Measurements from ENCODE around the gene PPM1H. TPM values are rescaled to one million over a fixed set of nuclear protein-coding genes. Genes with fewer than 3 reads are reported as not detected.

PPM1H gene
- total RNA-seq, 3 donors from 2014 or later = 4.9 to 6.1 (median 5.8) TPM

DNA sequence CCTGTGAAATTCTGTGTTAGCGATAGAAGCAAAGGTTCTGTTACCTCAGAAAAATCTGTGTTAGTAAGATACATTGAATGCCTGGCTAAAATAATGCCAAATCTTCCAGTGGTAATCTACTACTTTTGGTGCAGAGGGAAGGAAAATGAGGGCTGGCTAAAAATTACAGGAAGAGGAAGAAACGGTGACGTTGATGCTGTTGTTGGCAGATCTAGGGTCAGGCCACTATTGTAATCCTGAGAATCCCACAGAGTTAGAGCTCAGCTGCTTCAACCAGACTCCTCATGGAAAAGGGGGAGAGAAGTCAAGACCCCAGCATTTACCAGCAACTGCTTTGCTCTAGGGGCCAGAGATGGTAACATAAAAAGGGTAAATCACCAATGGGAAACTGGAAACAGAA is 145.1 kb downstream of the PPM1H start:
- Histone ChIP-seq H3K4me3 (no peak overlapping the region), H3K4me1 (ENCODE audit: low read depth) (no peaks in the 10 kb centered on the region), H3K36me3 (ENCODE audit: low read depth) (no peaks in the 10 kb centered on the region), H3K9me3 (no peaks in the 10 kb centered on the region)
- intact Hi-C loops (cut with DNase I, micrococcal nuclease) = loop anchor here (10.0 kb wide), 3 partner anchors 205 to 355 kb away; no protein-coding TSS in a partner anchor
- no peak for TF ChIP-seq CTCF (IDR thresholded peaks at IDR 0.05)
- DNase-seq (no peak), ATAC-seq (no peak)

DNA sequence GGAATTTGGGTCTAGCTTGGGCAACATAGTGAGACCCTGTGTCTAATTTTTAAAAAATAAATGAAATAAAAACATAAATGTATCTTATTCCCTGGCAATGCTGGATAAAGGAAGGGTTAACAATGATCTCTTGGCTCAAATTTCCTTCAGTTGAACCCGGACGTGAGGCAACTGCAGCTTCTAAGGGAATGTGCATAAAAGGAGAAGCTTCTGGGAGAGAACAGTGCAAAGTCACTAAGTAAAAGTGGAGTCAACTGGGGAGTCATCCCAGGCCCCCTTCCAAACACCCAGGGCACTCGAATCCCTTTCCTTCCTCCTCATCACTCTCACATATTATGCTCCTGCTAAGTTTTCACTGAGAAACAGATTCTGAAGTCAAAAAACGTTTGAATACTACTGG is 147.3 kb downstream of the PPM1H start:
- no peak overlapping the region for H3K4me3 ChIP-seq
- DNase-seq (no peak), ATAC-seq (no peak)
- H3K9me3 ChIP-seq = no peaks in the 10 kb centered on the region
- TF ChIP-seq CTCF (IDR thresholded peaks at IDR 0.05) = no peak
- intact Hi-C loops (cut with DNase I, micrococcal nuclease) = no loop called here
- no peaks in the 10 kb centered on the region for H3K36me3 ChIP-seq (ENCODE audit: low read depth)
- H3K4me1 ChIP-seq (ENCODE audit: low read depth) = no peaks in the 10 kb centered on the region

- H3K4me3 ChIP-seq = no peak overlapping the region
- no peaks in the 10 kb centered on the region for H3K9me3 ChIP-seq
- no peak for TF ChIP-seq CTCF (IDR thresholded peaks at IDR 0.05)
- DNase-seq (no peak), ATAC-seq (no peak)
- no peaks in the 10 kb centered on the region for H3K4me1 ChIP-seq (ENCODE audit: low read depth)
- intact Hi-C loops (cut with DNase I, micrococcal nuclease) = no loop called here
- H3K36me3 ChIP-seq (ENCODE audit: low read depth) = no peaks in the 10 kb centered on the region
Measured at GRCh38 chr12:62787023-62787422, 147.9 kb downstream of the PPM1H start.

DNA sequence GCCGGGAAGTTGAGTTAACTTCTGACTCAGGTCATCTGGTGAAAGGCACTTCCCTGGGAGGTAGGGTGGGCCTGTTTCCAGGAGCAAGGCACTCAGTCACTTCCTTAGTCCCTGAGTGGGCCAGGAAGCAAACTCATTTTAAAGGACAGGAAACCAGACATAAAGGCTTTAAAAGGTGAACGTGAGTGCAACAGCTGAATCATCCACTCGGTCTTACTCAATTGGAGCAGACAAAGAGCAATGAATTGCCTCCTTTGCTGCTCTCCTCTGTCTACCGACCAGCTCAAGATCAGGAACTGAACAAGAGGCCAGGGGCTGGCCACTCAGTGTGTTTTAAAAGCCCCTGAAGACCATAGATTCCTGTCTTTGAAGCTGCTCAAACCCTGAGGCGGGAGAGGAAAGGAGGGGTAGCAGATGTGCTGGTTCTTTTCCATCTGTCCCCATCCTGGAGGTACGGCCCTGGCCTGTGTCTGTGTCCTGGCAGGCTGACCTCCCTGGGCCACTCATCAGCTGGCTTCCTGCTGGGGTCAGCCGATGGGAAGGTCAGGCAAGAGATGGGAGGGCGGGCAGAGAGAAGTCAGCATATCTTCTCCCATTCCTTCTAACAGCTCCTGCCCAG is 148.9 kb downstream of the PPM1H start:
- ATAC-seq (peak; percentile 91), DNase-seq (no peak)
- intact Hi-C loops (cut with DNase I, micrococcal nuclease) = no loop called here

GRCh38 chr12:62784576-62784975 is 150.4 kb downstream of the PPM1H start:
- intact Hi-C loops (cut with DNase I, micrococcal nuclease) = no loop called here
- DNase-seq (no peak), ATAC-seq (no peak)
- H3K4me1 ChIP-seq (ENCODE audit: low read depth) = no peaks in the 10 kb centered on the region
- H3K9me3 ChIP-seq = no peaks in the 10 kb centered on the region
- H3K4me3 ChIP-seq = no peak overlapping the region
- no peaks in the 10 kb centered on the region for H3K36me3 ChIP-seq (ENCODE audit: low read depth)
- TF ChIP-seq CTCF (IDR thresholded peaks at IDR 0.05) = no peak

More for the DNA sequence above, 148.9 kb downstream of the PPM1H start:
- no peak for TF ChIP-seq CTCF (IDR thresholded peaks at IDR 0.05)
- no peaks in the 10 kb centered on the region for H3K36me3 ChIP-seq (ENCODE audit: low read depth)
- no peaks in the 10 kb centered on the region for H3K9me3 ChIP-seq
- no peak overlapping the region for H3K4me3 ChIP-seq
- no peaks in the 10 kb centered on the region for H3K4me1 ChIP-seq (ENCODE audit: low read depth)

GRCh38 chr12:62783881-62784280 is 151.1 kb downstream of the PPM1H start:
- ATAC-seq = no peak

More at GRCh38 chr12:62783881-62784280, 151.1 kb downstream of the PPM1H start:
- Histone ChIP-seq H3K9me3 (no peaks in the 10 kb centered on the region), H3K4me3 (no peak overlapping the region), H3K36me3 (ENCODE audit: low read depth) (no peaks in the 10 kb centered on the region), H3K4me1 (ENCODE audit: low read depth) (no peaks in the 10 kb centered on the region)
- TF ChIP-seq CTCF (IDR thresholded peaks at IDR 0.05) = no peak
- intact Hi-C loops (cut with DNase I, micrococcal nuclease) = no loop called here
- DNase-seq = no peak
